ENCODE data around the gene PHLPP1.
"Not testable (repeated sequence)": the region's sequence is repeated elsewhere in the genome, so short reads cannot be mapped to it uniquely, and the experiment has no call there.

The PHLPP1 gene

DNA sequence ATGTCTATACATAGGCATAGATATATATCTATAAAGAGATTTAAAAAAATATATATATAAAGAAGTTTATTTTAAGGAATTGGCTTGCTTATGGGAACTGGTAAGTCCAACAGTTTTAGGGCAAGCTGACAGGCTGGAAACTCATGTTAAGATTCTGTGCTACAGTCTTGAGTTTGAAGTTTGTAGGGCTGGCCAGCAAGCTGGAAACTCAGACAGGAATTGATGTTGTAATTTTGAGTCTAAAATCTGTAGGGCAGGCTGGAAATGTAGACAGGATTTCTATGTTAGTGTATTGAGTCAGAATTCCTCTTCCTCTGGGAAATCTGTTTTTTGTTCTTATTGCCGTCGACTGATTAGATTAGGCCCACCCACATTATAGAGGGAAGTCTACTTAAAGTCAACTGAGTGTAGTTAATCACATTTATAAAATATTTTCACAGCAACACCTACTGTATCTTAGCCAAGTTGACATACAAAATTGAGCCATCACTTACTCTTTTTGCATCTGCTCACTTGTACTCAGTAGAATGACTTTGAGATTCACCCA lies 60.8 kb downstream of the PHLPP1 start:
- no peak for DNase-seq

DNA sequence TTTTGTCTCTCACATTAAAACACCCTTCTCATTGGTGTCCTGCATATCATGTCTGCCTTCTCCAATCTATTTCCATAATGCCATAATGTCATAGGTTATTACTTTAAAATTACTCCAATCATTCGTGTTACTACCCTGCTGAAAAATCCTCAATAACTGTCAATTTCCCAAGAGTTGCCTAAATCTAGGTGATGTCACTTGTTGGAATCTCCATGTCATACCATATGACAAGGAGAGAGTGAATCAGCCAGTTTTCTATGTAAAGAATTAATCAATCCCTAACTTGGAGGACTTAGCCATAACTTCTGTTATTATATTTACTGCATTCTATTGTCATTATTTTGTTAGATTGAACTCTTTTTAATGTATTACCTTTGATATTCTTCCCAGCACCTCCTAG lies 62.5 kb downstream of the PHLPP1 start:
- no peak for DNase-seq

DNA sequence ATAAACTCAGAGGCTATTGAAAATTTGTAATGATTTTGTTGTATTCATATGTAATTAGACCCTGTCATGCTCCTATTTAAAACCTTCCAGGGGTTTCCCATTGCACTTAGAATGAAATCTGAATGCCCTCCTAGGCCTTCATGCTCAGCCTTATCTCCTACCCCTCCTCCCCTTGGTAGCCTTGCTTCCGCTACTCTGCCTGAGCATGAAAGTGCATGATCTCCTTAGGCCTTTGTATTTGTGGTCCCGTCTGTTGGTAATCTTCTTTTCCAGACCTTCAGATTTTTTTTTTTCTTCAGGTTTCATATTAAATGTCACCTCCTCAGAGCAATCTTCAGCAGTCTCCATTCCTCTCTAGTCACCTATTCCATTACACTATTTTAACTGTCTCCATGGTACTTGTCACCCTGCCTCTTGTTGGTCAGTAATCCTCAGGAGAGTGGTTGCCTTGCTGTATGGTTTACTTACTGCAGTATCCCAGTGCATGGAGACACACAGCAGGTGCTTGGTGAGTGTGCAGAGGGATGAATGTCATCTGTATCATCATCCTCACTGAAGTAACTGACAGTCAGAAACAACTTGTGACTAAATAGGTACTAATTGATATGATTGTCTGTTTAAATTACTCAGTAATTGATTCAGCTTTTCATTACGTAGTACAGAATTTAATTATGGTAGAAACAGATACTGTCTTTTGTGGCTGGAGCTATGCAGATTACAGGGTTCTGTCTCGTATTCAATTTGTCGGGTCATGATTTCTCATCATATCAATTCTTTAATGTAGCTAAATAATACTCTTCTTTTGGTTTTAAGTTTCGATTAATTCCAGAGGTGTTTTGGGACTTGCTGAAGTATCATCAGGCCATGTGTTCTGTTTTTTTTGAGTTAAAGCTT lies 63.9 kb downstream of the PHLPP1 start:
- no peak for DNase-seq

DNA sequence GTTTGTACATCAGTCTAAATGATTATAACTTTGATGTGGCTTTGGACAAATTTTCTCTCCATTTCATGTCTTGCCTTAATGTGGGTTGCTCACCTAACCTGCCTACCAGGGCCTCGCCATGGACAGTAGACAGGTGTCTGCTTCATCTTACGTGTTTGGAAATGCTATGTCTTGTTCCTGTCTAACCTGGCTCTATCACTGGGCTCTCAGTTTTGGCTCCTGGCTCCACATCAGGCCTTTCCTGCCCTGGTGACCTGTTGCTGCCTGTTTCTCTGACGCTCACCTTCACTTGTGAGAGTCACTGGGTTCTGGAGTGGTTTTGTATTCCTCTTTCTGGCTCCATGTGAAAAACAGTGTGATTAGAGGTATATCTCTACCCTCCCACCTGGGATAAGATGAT lies 65.9 kb downstream of the PHLPP1 start:
- no peak for DNase-seq

DNA sequence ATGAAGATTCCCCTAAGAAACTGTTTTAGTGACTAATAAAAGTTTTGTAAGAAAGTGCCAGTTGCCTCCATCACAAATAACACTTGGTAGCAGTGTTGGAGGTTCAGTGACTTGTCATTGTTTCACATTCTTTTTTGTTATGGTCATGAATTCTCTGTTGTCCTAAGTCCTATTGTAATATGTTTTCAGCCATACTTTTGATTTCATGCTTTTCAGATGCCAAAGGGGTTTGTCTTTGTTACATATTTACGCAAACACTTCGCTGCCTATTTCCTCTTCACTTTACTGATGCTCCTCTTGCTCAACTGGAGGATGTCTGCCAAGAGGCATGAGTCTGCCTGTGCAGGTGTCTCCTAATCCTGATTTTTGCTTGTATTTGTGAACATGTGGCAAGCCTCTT lies 66.6 kb downstream of the PHLPP1 start:
- DNase-seq, result no peak

DNA sequence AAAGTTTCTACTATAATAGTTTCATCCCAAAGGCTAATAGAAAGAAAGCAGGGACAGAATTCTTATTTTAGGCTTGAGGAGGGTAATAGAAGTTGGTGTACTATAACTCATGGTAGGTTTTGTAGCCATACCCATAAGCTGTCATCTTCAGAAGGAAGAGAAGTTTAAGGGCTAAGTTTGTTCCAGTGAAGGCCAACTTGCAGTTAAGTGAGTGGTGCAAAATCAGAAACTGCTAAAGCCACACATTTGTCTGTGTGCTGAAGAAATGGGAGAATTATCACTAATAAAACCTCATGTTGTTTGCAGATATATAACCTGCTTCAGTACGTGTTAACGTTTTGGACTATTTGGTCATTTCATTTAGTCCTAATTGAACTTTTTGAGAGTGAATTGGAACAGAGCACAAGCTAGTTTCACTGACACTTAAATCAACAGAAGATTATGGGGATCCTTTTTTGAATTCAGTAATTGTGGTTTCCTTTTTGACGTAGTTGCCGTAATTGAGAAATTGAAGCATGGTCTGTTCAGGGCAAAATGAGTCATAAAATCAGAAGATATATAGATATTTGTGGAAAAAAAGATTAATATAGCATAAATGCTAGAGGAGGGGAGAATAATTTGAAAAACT lies 69.1 kb downstream of the PHLPP1 start:
- no peak for DNase-seq

DNA sequence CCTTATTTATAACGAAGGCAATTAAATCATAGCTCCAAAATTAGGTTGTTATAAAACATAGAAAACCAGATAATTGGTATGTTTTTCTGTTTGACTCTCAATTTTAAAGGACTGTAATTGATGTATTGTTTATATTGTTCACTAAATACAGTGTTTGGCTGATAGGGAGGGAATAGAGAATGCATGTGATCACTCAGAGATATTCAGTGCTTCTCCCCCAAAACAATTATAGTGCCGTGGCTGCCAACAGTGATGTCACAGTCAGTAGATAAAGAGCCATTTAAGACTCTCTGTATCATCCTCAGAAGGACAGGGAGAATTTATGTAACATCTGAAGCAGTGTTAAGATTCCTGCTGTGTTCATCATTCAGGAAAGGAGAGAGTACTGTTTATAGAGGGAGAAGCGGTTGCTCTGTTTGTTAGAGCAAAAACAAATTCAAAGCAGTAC lies 69.6 kb downstream of the PHLPP1 start:
- DNase-seq, result no peak

DNA sequence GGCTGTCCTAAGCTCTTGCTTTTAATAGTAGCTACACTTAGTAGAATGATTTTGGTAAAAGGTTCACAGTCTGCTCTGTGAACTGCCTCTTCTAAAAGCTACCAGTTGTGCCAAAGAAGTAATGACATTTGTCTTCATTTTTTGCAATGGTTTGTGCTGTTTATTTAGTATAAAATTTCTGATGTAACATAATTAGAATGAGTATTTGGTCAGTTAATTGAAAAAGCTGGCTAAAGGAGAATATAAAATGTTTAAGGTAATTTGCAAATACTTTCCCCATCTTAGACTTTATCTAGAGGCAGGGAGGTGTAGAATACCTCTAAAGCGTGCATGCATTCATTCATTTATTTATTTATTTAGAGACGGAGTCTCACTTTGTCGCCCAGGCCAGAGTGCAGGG lies 71.3 kb downstream of the PHLPP1 start:
- DNase-seq, result no peak

DNA sequence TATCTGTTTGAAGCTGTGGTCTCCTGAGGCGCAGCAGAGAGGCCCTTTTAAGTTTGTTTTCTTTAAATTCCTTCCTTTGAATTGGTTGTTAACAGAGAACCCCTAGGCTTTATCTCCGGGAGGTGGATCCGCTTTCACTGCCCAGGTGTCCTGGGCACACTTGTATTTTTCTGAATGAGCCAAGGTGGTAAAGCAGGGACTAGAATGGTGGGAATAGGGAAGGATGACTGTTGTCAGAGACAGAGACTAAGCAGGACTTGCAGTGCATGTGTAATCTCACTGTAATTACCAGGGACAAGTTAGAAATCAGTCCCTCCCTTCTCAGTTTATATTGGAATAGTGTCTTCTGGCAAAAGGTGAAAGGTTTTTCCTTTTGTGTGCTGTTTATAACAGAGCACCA lies 72.8 kb downstream of the PHLPP1 start:
- DNase-seq, result no peak

DNA sequence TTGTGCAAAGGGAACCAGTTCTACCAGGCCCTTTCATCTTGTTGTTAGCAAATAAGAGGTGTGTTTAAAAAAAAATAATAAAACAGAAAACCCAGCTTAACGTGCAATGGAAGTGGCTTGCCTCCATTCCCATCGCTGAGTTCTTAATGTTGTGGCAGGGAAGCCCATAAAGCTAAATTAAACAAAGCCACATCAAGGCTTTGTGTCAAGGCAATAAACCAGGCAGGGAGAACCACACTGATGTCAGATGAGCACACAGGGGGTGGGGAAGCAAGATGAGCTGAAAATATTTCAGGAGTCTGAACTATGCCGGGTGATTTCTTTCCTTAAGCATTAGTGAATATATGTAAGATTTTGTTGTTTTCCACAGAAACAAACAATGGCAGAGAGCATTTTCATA lies 73.5 kb downstream of the PHLPP1 start:
- DNase-seq, result no peak

DNA sequence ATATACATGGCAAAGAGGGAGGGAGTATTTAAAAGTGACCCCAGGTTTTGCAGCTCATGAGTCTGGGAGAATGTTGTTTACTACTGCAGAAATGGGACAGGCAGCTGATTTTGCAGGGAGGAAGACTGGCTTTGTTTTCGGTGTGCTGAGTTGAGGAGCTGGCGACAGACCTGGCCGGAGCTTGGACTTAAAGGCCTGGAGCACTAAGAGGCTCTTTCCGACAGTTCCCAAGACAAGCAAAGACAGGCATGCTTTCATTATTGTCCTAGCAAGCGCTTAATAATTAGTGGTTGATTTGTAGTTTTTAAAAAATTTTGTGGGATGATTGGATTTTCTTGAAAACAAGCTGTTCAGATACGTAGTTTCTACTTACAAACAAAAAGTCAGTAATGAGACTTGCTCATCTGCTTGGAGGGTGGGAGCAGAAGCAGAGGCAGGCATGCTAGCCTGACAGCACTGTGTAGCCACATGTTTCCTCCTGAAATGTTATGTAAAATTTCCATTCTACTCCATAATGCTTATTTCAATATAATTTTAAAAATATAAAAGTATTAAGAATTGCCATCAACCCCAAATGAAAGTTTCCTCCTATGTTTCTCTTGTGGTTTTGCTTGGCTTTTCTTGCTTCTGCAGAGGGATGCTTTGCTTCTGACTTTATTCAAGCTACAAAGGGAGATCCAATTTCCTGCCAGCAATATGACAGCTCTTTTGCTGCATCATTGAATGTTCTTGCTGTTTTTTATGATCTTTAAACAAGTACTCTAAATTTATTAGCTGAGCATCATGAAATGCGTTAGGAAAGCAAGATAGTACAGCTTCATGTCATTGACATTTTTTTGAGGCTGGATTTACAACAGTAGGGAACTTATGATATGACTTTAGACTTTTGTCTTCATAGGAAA lies 75.8 kb downstream of the PHLPP1 start:
- no peak for DNase-seq

DNA sequence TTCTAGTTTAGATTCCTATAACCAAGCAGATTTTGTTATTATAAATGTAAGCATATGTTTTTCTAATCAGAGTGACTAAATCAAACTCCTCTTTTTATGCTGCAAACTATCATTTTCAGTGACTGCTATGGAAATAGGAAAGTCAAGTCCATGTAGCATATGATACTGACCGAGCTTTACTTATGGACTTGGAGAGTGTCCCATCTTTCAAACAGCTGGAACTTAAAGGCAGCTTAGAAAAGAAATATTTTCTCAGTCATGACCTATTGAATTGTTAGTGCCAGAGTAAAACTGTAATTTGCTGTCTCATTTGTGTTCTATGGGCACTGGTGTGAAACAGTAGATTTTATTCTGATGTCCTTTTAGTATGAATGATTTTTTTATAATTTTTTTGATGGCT lies 76.7 kb downstream of the PHLPP1 start:
- no peak for DNase-seq

DNA sequence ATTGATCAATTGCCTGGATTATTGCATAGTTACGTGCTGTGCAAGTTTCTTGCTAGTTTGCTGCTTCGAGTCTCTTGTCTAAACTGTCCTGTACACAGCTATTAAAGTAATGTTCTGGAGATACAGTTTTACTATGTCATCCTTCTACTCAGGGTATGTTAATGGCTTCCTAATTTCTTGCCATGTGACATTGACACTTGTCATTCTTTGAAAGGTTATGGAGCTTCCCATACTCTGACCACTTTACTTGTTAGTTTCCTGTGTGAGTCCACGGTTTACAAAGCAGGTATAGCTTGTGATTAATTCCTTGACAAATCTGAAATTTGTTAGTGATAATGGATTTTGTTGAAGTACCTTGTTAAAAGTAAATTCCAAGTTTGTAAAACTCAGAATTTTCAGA lies 80.5 kb downstream of the PHLPP1 start:
- DNase-seq, result no peak

DNA sequence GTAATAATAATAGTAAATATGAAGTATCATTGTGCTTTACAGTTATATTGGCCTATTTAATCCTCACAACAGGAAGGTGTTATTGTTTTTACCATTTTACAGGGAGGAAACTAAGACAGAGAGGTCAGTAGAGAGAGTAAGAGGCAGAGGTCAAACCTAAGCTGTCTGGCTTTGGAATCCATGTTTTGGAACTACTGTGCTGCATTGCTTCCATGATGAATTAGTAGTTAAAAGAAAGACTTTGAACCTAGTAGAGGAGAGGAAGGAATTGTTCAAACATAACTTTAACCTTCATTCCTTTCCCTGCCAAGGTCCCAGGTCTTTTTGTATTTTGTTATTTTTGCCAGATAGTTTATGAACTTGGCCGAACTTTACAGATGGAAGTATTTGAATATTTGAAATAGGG lies 80.9 kb downstream of the PHLPP1 start:
- DNase-seq, result no peak

DNA sequence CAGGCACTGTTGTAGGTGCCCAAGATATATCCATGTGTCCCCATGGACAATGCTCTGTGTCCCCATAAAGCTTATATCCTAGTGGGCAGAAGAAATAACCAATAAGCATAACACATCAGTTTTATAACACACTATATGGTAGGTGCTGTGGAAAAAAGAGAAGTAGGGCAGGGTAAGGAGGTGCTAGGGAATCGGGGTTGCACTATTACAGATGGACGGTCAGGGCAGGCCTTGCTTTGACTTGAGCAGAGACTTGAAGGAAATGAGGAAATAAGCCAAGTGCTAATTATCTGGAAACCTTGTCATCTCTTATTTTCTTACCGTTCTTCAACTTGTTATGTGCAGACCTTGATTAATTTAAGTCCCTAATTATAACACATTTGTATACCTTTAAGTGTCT lies 82.0 kb downstream of the PHLPP1 start:
- DNase-seq, result no peak

DNA sequence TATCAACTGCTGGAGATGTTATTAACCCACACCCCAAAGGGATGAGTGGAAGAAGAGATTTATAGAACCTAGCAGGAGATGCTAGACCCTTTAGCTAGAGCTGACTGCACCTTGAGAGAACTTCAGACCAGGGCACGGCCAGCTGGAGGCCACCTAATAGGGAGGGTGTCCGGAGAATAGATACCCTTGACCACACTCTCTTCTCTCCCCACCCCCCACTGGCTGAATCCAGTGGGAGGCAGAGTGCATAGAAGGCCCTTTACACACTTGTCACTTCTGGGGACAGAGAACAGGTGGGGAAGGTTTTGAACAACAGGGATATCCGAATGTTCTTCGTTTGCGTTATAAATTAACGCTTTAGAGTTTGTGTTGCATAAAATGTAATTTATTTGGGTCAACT lies 84.6 kb downstream of the PHLPP1 start:
- no peak for DNase-seq

DNA sequence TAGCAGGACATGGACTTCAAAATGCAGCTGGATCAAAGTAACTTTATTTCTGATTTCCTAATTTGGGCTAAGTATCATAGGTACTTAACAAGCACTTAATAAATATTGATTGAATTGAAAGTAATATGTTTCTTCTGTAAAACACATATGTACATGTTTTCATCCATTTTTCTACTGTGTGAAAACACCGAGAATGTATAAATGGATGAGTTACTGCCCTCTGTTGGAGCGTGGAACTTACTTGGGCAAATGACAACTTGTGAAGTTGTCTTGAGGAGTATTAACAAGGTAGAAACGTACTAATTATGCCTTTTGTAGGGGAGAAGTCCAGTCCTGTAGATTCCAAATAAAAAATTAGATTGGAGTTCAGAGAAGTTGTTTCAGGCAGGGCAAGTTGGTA lies 87.2 kb downstream of the PHLPP1 start:
- DNase-seq, result no peak

DNA sequence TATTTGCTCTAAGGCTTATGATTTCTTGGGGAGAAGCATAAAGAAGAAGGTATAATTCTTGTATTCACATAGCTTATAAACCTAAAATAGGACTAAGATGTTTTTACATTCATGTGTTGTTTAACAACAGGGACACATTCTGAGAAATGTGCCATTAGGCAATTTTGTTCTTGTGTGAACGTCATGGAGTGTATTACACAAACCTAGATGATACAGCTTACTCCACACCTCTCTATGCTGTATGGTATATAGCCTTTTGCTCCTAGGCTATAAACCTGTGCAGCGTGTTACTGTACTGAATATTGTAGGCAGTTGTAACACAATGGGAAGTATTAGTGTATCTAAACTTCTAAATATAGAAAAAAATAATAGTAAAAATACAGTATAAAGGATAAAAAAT lies 92.1 kb downstream of the PHLPP1 start:
- no peak for DNase-seq

DNA sequence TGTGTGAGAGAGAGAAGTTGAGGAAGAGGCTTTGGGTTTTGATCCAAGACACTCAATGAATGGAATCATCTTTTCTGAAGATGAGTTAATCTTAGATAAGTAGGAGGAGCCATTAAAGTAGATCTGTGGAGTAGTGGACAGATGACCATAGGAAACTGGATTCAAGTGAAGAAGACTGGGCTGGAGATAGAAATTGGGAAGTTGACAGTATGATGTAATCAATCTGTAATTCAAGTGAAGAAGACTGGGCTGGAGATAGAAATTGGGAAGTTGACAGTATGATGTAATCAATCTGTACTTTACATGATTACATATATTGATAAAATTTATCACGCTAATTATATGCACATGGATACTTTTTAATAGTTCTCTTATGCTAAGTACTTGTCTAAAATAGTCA lies 92.8 kb downstream of the PHLPP1 start:
- no peak for DNase-seq

DNA sequence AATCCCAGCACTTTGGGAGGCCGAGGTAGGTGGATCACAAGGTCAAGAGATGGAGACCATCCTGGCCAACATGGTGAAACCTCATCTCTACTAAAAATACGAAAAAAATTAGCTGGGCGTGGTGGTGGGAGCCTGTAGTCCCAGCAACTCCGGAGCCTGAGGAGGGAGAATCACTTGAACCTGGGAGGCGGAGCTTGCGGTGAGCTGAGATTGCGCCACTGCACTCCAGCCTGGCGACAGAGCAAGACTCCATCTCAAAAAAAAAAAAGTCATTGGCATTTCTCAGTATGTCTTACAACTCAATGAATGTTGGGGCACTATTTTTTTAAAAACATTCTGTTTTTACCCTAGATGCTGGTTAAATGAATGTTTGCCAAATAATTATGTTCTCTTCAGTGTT lies 94.1 kb downstream of the PHLPP1 start:
- not testable (repeated sequence) for DNase-seq

DNA sequence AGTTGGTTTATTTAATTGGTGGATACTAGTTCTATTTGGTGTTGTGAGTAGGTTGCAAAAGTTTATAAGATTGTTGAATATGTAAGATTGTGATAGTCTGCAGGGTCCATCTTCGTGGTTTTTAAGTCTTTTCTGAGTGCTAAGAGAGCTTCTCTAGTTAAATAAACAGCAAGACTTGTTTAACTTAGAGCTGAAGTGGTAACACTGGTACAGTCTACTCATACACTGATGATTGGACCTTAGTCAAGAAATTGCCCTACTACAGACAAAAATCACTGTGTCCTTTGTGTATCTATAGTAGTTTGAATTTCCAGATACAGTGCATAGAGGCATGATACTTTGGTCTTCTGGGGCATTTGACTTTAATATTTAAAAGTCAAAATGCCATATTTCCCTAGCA lies 94.6 kb downstream of the PHLPP1 start:
- DNase-seq, result no peak

DNA sequence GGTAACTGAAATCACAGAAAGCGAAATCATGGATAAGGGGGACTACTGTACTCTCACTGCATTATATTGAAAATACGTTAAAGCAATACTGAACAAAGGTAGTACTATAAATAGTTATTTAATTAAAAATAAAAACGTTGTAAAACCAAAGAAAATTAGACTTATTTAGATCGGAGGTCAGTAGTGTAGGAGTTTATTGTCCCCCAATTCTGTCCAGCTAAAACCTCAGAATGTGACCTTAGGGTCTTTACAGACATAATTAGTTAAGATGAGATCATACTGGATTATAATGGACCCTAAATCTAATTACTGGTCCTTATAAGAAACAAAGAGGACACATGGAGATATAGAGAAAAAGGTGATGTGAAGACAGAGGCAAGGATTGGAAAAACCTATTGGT lies 95.3 kb downstream of the PHLPP1 start:
- DNase-seq, result no peak

DNA sequence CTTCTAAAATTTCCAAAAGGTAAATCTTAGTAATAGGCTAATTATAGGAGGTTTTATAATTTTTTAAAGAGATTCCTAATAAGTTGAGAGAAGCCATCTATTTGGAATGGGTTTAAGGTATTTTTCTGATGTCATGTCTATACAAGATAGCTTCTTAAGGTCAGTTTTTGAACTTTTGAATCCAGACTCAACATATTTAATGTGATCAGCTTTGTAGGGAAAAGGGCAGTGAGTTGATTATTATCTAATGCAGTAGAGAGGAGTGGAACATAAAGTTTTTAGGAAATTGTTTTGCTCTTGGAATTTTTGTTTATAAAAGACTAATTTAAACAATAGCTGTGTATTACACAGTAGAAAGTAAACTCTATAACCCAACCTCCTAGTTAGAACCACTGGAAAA lies 96.3 kb downstream of the PHLPP1 start:
- DNase-seq, result no peak
